CD4-positive, alpha-beta T cell (primary cell): Measurements from ENCODE around the gene DLEC1. TPM values are rescaled to one million over a fixed set of nuclear protein-coding genes. Genes with fewer than 3 reads are reported as not detected.

Source experiments
- ATAC-seq: fragments of 200-7000 bp; cut with Tn5 transposase; one replicate; pipeline ENCODE4 v1.10.0; 2022; ENCODE audit warnings: mild to moderate bottlenecking; ENCODE audit not compliant: poor library complexity
- CTCF ChIA-PET: fragments of 350-600 bp; sonication (Branson Sonifier 250); formaldehyde crosslinking; loops from one replicate; lab custom pipeline; 2021; ENCODE audit warnings: antibody characterized with exemption, inconsistent platforms; lab: Charles Lee
- POLR2A ChIA-PET: fragments of 350-600 bp; sonication (Branson Sonifier 250); formaldehyde crosslinking; loops from one replicate; lab custom pipeline; 2021; ENCODE audit warnings: antibody characterized with exemption, inconsistent platforms; lab: Charles Lee
- DNase-seq, 14 experiments: peaks; one replicate each; pipeline ENCODE4 v3.0.0-alpha.2; 2013 to 2020; ENCODE audit warnings: mixed read lengths in 2 of 14
- H3K27ac ChIP-seq, 2 donors: one replicate each; pipeline versions ENCODE4 v1.5.1 to v1.7.0; 2013; ENCODE audit warnings: low read length in 2 of 2, low read depth in 1 of 2, mild to moderate bottlenecking in 1 of 2
- H3K27me3 ChIP-seq, 2 experiments: 1 replicate in 1 of 2; 2 replicates in 1 of 2; pipeline versions ENCODE4 v1.6.1 to v1.7.0; 2013; ENCODE audit warnings: low read length in 2 of 2, control low read depth in 1 of 2, mild to moderate bottlenecking in 1 of 2, moderate library complexity in 1 of 2; ENCODE audit not compliant: insufficient read depth in 2 of 2, control insufficient read depth in 1 of 2
- H3K36me3 ChIP-seq: one replicate; pipeline ENCODE4 v1.6.1; 2013; ENCODE audit warnings: low read length, control low read depth; ENCODE audit not compliant: insufficient read depth
- H3K4me1 ChIP-seq: one replicate; pipeline ENCODE4 v1.6.1; 2013; ENCODE audit warnings: low read length, control low read depth; ENCODE audit not compliant: insufficient read depth
- H3K4me3 ChIP-seq: one replicate; pipeline ENCODE4 v1.5.1; 2013; ENCODE audit warnings: mild to moderate bottlenecking, low read length, moderate library complexity
- H3K9me3 ChIP-seq, 2 experiments: 1 replicate in 1 of 2; 2 replicates in 1 of 2; pipeline versions ENCODE4 v1.6.1 to v1.7.0; 2013; ENCODE audit warnings: low read length in 2 of 2, mild to moderate bottlenecking in 2 of 2, control low read depth in 1 of 2, moderate library complexity in 1 of 2; ENCODE audit not compliant: control insufficient read depth in 1 of 2, insufficient read depth in 1 of 2
- H3K27ac Mint-ChIP-seq: one replicate; pipeline ENCODE4 v1.8.0; 2020; ENCODE audit warnings: mixed read lengths
- H3K27me3 Mint-ChIP-seq: one replicate; pipeline ENCODE4 v1.8.0; 2021; ENCODE audit warnings: mixed read lengths
- H3K36me3 Mint-ChIP-seq: one replicate; pipeline ENCODE4 v1.8.0; 2021; ENCODE audit warnings: low read depth, mixed read lengths
- H3K4me1 Mint-ChIP-seq: one replicate; pipeline ENCODE4 v1.8.0; 2021; ENCODE audit warnings: low read depth, mixed read lengths
- H3K4me3 Mint-ChIP-seq: one replicate; pipeline ENCODE4 v1.8.0; 2020; ENCODE audit warnings: mild to moderate bottlenecking, mixed read lengths
- H3K9me3 Mint-ChIP-seq: one replicate; pipeline ENCODE4 v1.8.0; 2020; ENCODE audit warnings: mixed read lengths
- CTCF ChIP-seq: fragments of 200-600 bp; IDR thresholded peaks from one replicate; pipeline ENCODE4 v1.8.0; 2022; ENCODE audit warnings: antibody characterized with exemption, mild to moderate bottlenecking
- intact Hi-C, 2 experiments: fragments of 100-400 bp; cut with DNase I in 1 of 2; cut with micrococcal nuclease in 1 of 2; formaldehyde crosslinking; loops; one replicate each; pipeline versions ENCODE4 v1.15.1 to v1.9.0; 2023 to 2025; cut with DNase I, micrococcal nuclease
- total RNA-seq, 174 experiments: library from RNA in 2 of 174; stranded (reverse) in 2 of 174; gene quantifications; one replicate each; pipeline ENCODE4 v1.2.3 and lab custom pipeline; 2021 to 2026

The DLEC1 gene
- total RNA-seq, 2 experiments from 2014 or later, result 4.4 to 5.1 TPM

DNA sequence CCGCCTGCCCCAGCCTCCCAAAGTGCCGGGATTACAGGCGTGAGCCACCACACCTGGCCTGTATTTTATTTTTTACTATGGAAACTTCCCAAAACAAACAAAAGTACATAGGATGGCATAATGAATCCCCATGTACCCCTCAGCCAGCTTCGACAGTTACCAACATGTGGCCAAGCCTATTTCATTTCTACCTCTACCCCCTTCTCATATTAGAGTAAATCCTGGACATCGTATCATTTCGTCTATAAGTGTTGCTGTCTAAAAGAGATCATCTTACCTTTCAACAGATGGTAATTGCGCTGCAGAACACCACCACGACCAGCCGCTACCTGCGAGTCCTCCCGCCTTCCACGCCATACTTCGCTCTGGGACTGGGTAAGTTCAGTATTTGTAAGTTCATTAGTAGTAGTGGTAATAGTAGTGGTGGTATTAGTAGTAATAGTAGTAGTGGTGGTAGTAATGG lies 44.9 kb downstream of the DLEC1 start:
- Mint-ChIP-seq H3K4me1 (no peaks in the 10 kb centered on the region), H3K9me3 (peaks cover 6% of the 10 kb centered on the region), H3K4me3 (peak overlapping the region; percentile 46), H3K36me3 (peaks cover 17% of the 10 kb centered on the region), H3K27ac (peak overlapping the region; percentile 78), H3K27me3 (no peaks in the 10 kb centered on the region)
- intact Hi-C loops, result loop anchor here in 1 of 2 experiments (2.0 kb wide), 1 partner anchor 45 kb away; the partner anchor contains the start of gene DLEC1
- CTCF ChIA-PET, result no interaction called here
- H3K27me3 ChIP-seq, result no peaks in the 10 kb centered on the region
- DNase-seq (peak in 1 of 14 experiments; percentile 33), ATAC-seq (no peak)
- H3K4me3 ChIP-seq, result no peak overlapping the region
- no peak overlapping the region for H3K27ac ChIP-seq
- H3K9me3 ChIP-seq, result peaks cover 7 to 13% of the 10 kb centered on the region in 2 experiments
- POLR2A ChIA-PET, result no interaction called here
- TF ChIP-seq CTCF, result no peak
- no peaks in the 10 kb centered on the region for H3K4me1 ChIP-seq
- H3K36me3 ChIP-seq, result no peaks in the 10 kb centered on the region

GRCh38 chr3:38084334-38085310 lies 45.6 kb downstream of the DLEC1 start:
- peaks cover 17% of the 10 kb centered on the region for H3K36me3 Mint-ChIP-seq
- ATAC-seq (peak; percentile 70), DNase-seq (peak in 4 of 14 experiments; percentile 7 to 69 (median 50))
- H3K27ac Mint-ChIP-seq, result peak overlapping the region; percentile 78
- Histone ChIP-seq H3K9me3 (peaks cover 7 to 13% of the 10 kb centered on the region in 2 experiments), H3K27ac (peak overlapping the region in 1 of 2 donors; percentile 19), H3K4me3 (no peak overlapping the region), H3K4me1 (no peaks in the 10 kb centered on the region), H3K27me3 (no peaks in the 10 kb centered on the region), H3K36me3 (no peaks in the 10 kb centered on the region)
- CTCF ChIA-PET, result no interaction called here
- peak overlapping the region; percentile 71 for H3K4me3 Mint-ChIP-seq
- POLR2A ChIA-PET, result no interaction called here
- intact Hi-C loops, result loop anchor here in 1 of 2 experiments (2.0 kb wide), 1 partner anchor 46 kb away; the partner anchor contains the start of gene DLEC1
- peaks cover 6% of the 10 kb centered on the region for H3K9me3 Mint-ChIP-seq
- no peak for TF ChIP-seq CTCF
- H3K27me3 Mint-ChIP-seq, result no peaks in the 10 kb centered on the region
- no peaks in the 10 kb centered on the region for H3K4me1 Mint-ChIP-seq

DNA sequence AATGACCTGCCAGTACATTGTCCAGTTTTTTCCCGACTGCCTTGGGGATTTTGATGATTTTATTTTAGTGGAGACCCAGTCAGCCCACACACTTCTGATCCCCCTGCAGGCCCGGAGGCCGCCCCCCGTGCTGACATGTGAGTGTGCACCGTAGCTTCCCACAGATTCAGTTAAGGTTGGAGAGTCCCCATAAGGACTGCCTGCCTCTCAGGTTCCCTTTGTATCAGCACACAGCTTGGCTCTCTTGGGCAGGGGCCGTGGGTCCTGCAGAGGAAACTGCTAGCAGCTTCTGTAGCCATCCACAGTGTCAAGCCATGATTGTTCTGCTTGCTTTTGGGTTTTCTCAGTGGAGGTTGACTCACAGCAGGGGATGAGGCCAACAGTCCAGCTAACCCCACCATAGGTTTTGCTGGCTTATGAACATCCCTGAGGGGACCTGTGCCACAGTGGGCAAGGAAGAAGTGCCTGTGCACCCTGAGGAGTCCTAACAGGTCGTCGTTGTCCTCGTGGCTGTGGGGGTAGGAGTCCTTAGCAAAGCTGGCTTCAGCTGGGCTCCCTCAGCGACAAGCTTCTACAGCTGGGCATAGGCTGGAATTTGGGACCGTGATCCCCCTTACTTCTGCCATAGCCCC lies 46.4 kb downstream of the DLEC1 start:
- peak; percentile 24 for ATAC-seq
- CTCF ChIA-PET, result no interaction called here
- peak overlapping the region in 1 of 2 donors; percentile 19 for H3K27ac ChIP-seq

More for the DNA sequence above, 46.4 kb downstream of the DLEC1 start:
- peaks cover 17% of the 10 kb centered on the region for H3K36me3 Mint-ChIP-seq
- intact Hi-C loops, result loop anchor here in 1 of 2 experiments (2.0 kb wide), 1 partner anchor 47 kb away; the partner anchor contains the start of gene DLEC1
- peaks cover 6% of the 10 kb centered on the region for H3K9me3 Mint-ChIP-seq
- Histone ChIP-seq H3K36me3 (no peaks in the 10 kb centered on the region), H3K4me3 (no peak overlapping the region), H3K4me1 (no peaks in the 10 kb centered on the region), H3K27me3 (no peaks in the 10 kb centered on the region), H3K9me3 (peaks cover 7 to 13% of the 10 kb centered on the region in 2 experiments)
- H3K27ac Mint-ChIP-seq, result peak overlapping the region; percentile 78
- no peak for TF ChIP-seq CTCF
- H3K4me1 Mint-ChIP-seq, result no peaks in the 10 kb centered on the region
- peak in 2 of 14 experiments; percentile 21 to 22 for DNase-seq
- peak overlapping the region; percentile 71 for H3K4me3 Mint-ChIP-seq
- H3K27me3 Mint-ChIP-seq, result no peaks in the 10 kb centered on the region
- POLR2A ChIA-PET, result no interaction called here
